ENCODE measurements around the gene KASH5.

KASH5 gene

GRCh38 chr19:49395581-49396407 is 7.7 kb downstream of the KASH5 start:
- no peak for DNase-seq (ENCODE audit: low read depth)

- DNase-seq (ENCODE audit: low read depth) = no peak
These were observed 8.9 kb downstream of the KASH5 start for GRCh38 chr19:49396738-49397505.

GRCh38 chr19:49398001-49398615 is 10.1 kb downstream of the KASH5 start:
- DNase-seq (ENCODE audit: low read depth) = no peak

- DNase-seq (ENCODE audit: low read depth) = no peak
These were observed 10.9 kb downstream of the KASH5 start for GRCh38 chr19:49398931-49399330.

- no peak for DNase-seq (ENCODE audit: low read depth)
These were observed 12.0 kb downstream of the KASH5 start for GRCh38 chr19:49400029-49400428.

GRCh38 chr19:49403404-49404187 is 15.5 kb downstream of the KASH5 start:
- DNase-seq (ENCODE audit: low read depth) = no peak

- no peak for DNase-seq (ENCODE audit: low read depth)
These were observed 19.0 kb downstream of the KASH5 start for GRCh38 chr19:49407079-49407478.

- no peak for DNase-seq (ENCODE audit: low read depth)
These were observed 19.5 kb downstream of the KASH5 start for GRCh38 chr19:49407482-49408015.

GRCh38 chr19:49408816-49409440 is 20.9 kb downstream of the KASH5 start:
- no peak for DNase-seq (ENCODE audit: low read depth)

GRCh38 chr19:49409441-49410029 is 21.5 kb downstream of the KASH5 start:
- DNase-seq (ENCODE audit: low read depth) = no peak

- no peak for DNase-seq (ENCODE audit: low read depth)
These were observed 23.8 kb downstream of the KASH5 start for GRCh38 chr19:49411681-49412326.

- no peak for DNase-seq (ENCODE audit: low read depth)
These were observed 25.3 kb downstream of the KASH5 start for GRCh38 chr19:49413348-49413747.

GRCh38 chr19:49414256-49414655 is 26.2 kb downstream of the KASH5 start:
- DNase-seq (ENCODE audit: low read depth) = no peak

- DNase-seq (ENCODE audit: low read depth) = no peak
These were observed 27.2 kb downstream of the KASH5 start for GRCh38 chr19:49415102-49415809.

- DNase-seq (ENCODE audit: low read depth) = no peak
These were observed 27.8 kb downstream of the KASH5 start for GRCh38 chr19:49415810-49416200.

GRCh38 chr19:49417088-49417487 is 29.0 kb downstream of the KASH5 start:
- DNase-seq (ENCODE audit: low read depth) = no peak

GRCh38 chr19:49418511-49418910 is 30.5 kb downstream of the KASH5 start:
- no peak for DNase-seq (ENCODE audit: low read depth)

GRCh38 chr19:49419173-49419572 is 31.1 kb downstream of the KASH5 start:
- no peak for DNase-seq (ENCODE audit: low read depth)

GRCh38 chr19:49420227-49420626 is 32.2 kb downstream of the KASH5 start:
- no peak for DNase-seq (ENCODE audit: low read depth)

All from CMK (cell line).